HEK293T (cell line): ENCODE measurements around the gene CNOT2.

Experiments
- CTBP1 ChIP-seq: fragments of 450-650 bp; IDR thresholded peaks from 2 replicates; pipeline ENCODE4 v1.6.1; 2016; ENCODE audit warnings: borderline replicate concordance
- ELF4 ChIP-seq: fragments of 450-650 bp; IDR thresholded peaks from 2 replicates; pipeline ENCODE4 v1.6.1; 2017; ENCODE audit warnings: antibody characterized with exemption
- FOXA1 ChIP-seq: fragments of 450-650 bp; IDR thresholded peaks from 2 replicates; pipeline ENCODE4 v1.6.1; 2016; ENCODE audit warnings: mild to moderate bottlenecking
- FOXM1 ChIP-seq: fragments of 450-650 bp; IDR thresholded peaks from 2 replicates; pipeline ENCODE4 v1.6.1; 2017; ENCODE audit warnings: mild to moderate bottlenecking, borderline replicate concordance
- L3MBTL2 ChIP-seq: fragments of 450-650 bp; conservative IDR thresholded peaks from 2 replicates; pipeline ENCODE4 v1.6.1; 2016; ENCODE audit warnings: mild to moderate bottlenecking
- LEF1 ChIP-seq: fragments of 450-650 bp; IDR thresholded peaks from 2 replicates; pipeline ENCODE4 v1.6.1; 2017; ENCODE audit warnings: mild to moderate bottlenecking, borderline replicate concordance
- SP1 ChIP-seq: fragments of 450-650 bp; IDR thresholded peaks from 2 replicates; pipeline ENCODE4 v1.6.1; 2017
- TARDBP ChIP-seq: fragments of 450-650 bp; IDR thresholded peaks from 2 replicates; pipeline ENCODE4 v1.6.1; 2016

GRCh38 chr12:70365648-70366518, 122.7 kb downstream of the CNOT2 start, which contains the start of gene KCNMB4:
- TF ChIP-seq FOXM1, result no peak
- TF ChIP-seq FOXA1, result no peak
- no peak for TF ChIP-seq CTBP1
- TF ChIP-seq SP1, result no peak
- TF ChIP-seq ELF4, result no peak
- TF ChIP-seq L3MBTL2, result no peak; the same call in 1 of the 2 replicates
- no peak for TF ChIP-seq LEF1
- no peak for TF ChIP-seq TARDBP
